HEK293 (cell line): Measurements from ENCODE around the gene TMEM143.

ENCODE experiments used
- AEBP2 ChIP-seq: fragments of 450-650 bp; formaldehyde crosslinking; IDR thresholded peaks from 2 replicates; pipeline ENCODE4 v1.5.1; 2016; ENCODE audit warnings: missing biosample characterization, missing genetic modification characterization, borderline replicate concordance
- GLI2 ChIP-seq: fragments of 450-650 bp; formaldehyde crosslinking; IDR thresholded peaks from 2 replicates; pipeline ENCODE4; 2017; ENCODE audit warnings: missing biosample characterization, missing genetic modification characterization, low read depth, borderline replicate concordance
- HOXC10 ChIP-seq: sonication (generic); formaldehyde crosslinking; IDR thresholded peaks from 2 replicates; pipeline ENCODE4 v1.8.1; 2023; ENCODE audit warnings: mild to moderate bottlenecking, missing genetic modification reagents
- INSM2 ChIP-seq: fragments of 450-650 bp; formaldehyde crosslinking; IDR thresholded peaks from 2 replicates; pipeline ENCODE4 v1.5.1; 2016; ENCODE audit warnings: missing biosample characterization, missing genetic modification characterization
- KLF16 ChIP-seq: fragments of 450-650 bp; formaldehyde crosslinking; IDR thresholded peaks from 2 replicates; pipeline ENCODE4 v1.5.1; 2017; ENCODE audit warnings: missing biosample characterization, missing genetic modification characterization
- MYNN ChIP-seq: fragments of 450-650 bp; formaldehyde crosslinking; IDR thresholded peaks from 2 replicates; pipeline ENCODE4 v1.5.1; 2016; ENCODE audit warnings: missing biosample characterization, missing genetic modification characterization, borderline replicate concordance
- MZF1 ChIP-seq: fragments of 450-650 bp; formaldehyde crosslinking; IDR thresholded peaks from 2 replicates; pipeline ENCODE4 v1.5.1; 2017; ENCODE audit warnings: missing biosample characterization, missing genetic modification characterization, borderline replicate concordance
- OVOL3 ChIP-seq: fragments of 450-650 bp; formaldehyde crosslinking; IDR thresholded peaks from 2 replicates; pipeline ENCODE4 v1.5.1; 2016; ENCODE audit warnings: missing biosample characterization, missing genetic modification characterization
- SP2 ChIP-seq: fragments of 450-650 bp; formaldehyde crosslinking; IDR thresholded peaks from 2 replicates; pipeline ENCODE4 v1.5.1; 2016; ENCODE audit warnings: missing biosample characterization, missing genetic modification characterization
- TSHZ1 ChIP-seq: fragments of 450-650 bp; formaldehyde crosslinking; IDR thresholded peaks from 2 replicates; pipeline ENCODE4 v1.5.1; 2016; ENCODE audit warnings: missing biosample characterization, missing genetic modification characterization, borderline replicate concordance
- ZBTB17 ChIP-seq: fragments of 450-650 bp; formaldehyde crosslinking; IDR thresholded peaks from 2 replicates; pipeline ENCODE4 v1.5.1; 2016; ENCODE audit warnings: missing biosample characterization, missing genetic modification characterization
- ZBTB26 ChIP-seq: fragments of 450-650 bp; formaldehyde crosslinking; optimal IDR thresholded peaks from 2 replicates; pipeline ENCODE3; 2016; ENCODE audit warnings: missing biosample characterization, mild to moderate bottlenecking, missing genetic modification characterization
- ZNF10 ChIP-seq: fragments of 450-650 bp; formaldehyde crosslinking; IDR thresholded peaks from 2 replicates; pipeline ENCODE4 v1.5.1; 2017; ENCODE audit warnings: missing biosample characterization, missing genetic modification characterization
- ZNF146 ChIP-seq: fragments of 450-650 bp; formaldehyde crosslinking; IDR thresholded peaks from 2 replicates; pipeline ENCODE4 v1.5.1; 2016; ENCODE audit warnings: missing biosample characterization, missing genetic modification characterization
- ZNF174 ChIP-seq: fragments of 450-650 bp; formaldehyde crosslinking; IDR thresholded peaks from 2 replicates; pipeline ENCODE4 v1.5.0; 2017; ENCODE audit warnings: missing biosample characterization, mild to moderate bottlenecking, missing genetic modification characterization
- ZNF19 ChIP-seq: fragments of 450-650 bp; formaldehyde crosslinking; IDR thresholded peaks from 2 replicates; pipeline ENCODE4; 2016; ENCODE audit warnings: missing biosample characterization, missing genetic modification characterization, low read depth
- ZNF202 ChIP-seq: fragments of 450-650 bp; formaldehyde crosslinking; IDR thresholded peaks from 2 replicates; pipeline ENCODE4 v1.5.1; 2016; ENCODE audit warnings: missing biosample characterization, missing genetic modification characterization, borderline replicate concordance
- ZNF214 ChIP-seq: fragments of 450-650 bp; formaldehyde crosslinking; IDR thresholded peaks from 2 replicates; pipeline ENCODE4 v1.5.1; 2017; ENCODE audit warnings: missing biosample characterization, mild to moderate bottlenecking, missing genetic modification characterization, borderline replicate concordance
- ZNF248 ChIP-seq: fragments of 450-650 bp; formaldehyde crosslinking; IDR thresholded peaks from 2 replicates; pipeline ENCODE4 v1.5.1; 2017; ENCODE audit warnings: missing biosample characterization, missing genetic modification characterization
- ZNF324 ChIP-seq: fragments of 450-650 bp; formaldehyde crosslinking; IDR thresholded peaks from 2 replicates; pipeline ENCODE4 v1.5.1; 2016; ENCODE audit warnings: missing biosample characterization, missing genetic modification characterization
- ZNF335 ChIP-seq: fragments of 450-650 bp; formaldehyde crosslinking; conservative IDR thresholded peaks from 2 replicates; pipeline ENCODE4 v1.5.1; 2016; ENCODE audit warnings: missing biosample characterization, missing genetic modification characterization
- ZNF362 ChIP-seq: fragments of 450-650 bp; formaldehyde crosslinking; IDR thresholded peaks from 2 replicates; pipeline ENCODE4 v1.5.1; 2016; ENCODE audit warnings: missing biosample characterization, missing genetic modification characterization
- ZNF521 ChIP-seq: fragments of 450-650 bp; formaldehyde crosslinking; IDR thresholded peaks from 2 replicates; pipeline ENCODE4 v1.5.1; 2017; ENCODE audit warnings: missing biosample characterization, mild to moderate bottlenecking, missing genetic modification characterization
- ZNF529 ChIP-seq: fragments of 450-650 bp; formaldehyde crosslinking; IDR thresholded peaks from 2 replicates; pipeline ENCODE4 v1.5.1; 2017; ENCODE audit warnings: missing genetic modification characterization, missing biosample characterization; ENCODE audit not compliant: insufficient replicate concordance
- ZNF549 ChIP-seq: fragments of 450-650 bp; IDR thresholded peaks from 2 replicates; pipeline ENCODE4 v1.5.1; 2018; ENCODE audit warnings: missing biosample characterization, missing genetic modification characterization, mild to moderate bottlenecking, inconsistent platforms, moderate library complexity
- ZNF600 ChIP-seq: fragments of 450-650 bp; formaldehyde crosslinking; IDR thresholded peaks from 2 replicates; pipeline ENCODE4 v1.5.1; 2016; ENCODE audit warnings: missing biosample characterization, missing genetic modification characterization
- ZNF621 ChIP-seq: fragments of 450-650 bp; formaldehyde crosslinking; IDR thresholded peaks from 2 replicates; pipeline ENCODE4 v1.5.1; 2017; ENCODE audit warnings: missing biosample characterization, missing genetic modification characterization
- ZNF776 ChIP-seq: fragments of 450-650 bp; formaldehyde crosslinking; IDR thresholded peaks from 2 replicates; pipeline ENCODE4 v1.5.0; 2017; ENCODE audit warnings: missing biosample characterization, missing genetic modification characterization, borderline replicate concordance
- ZNF777 ChIP-seq: fragments of 450-650 bp; formaldehyde crosslinking; IDR thresholded peaks from 2 replicates; pipeline ENCODE4 v1.5.1; 2017; ENCODE audit warnings: missing biosample characterization, missing genetic modification characterization, borderline replicate concordance
- ZNF837 ChIP-seq: fragments of 450-650 bp; formaldehyde crosslinking; IDR thresholded peaks from 2 replicates; pipeline ENCODE4 v1.5.1; 2016; ENCODE audit warnings: missing biosample characterization, missing genetic modification characterization
- ZSCAN5A ChIP-seq: fragments of 450-650 bp; formaldehyde crosslinking; IDR thresholded peaks from 2 replicates; pipeline ENCODE4 v1.5.1; 2016; ENCODE audit warnings: missing biosample characterization, missing genetic modification characterization
- ZXDB ChIP-seq: fragments of 450-650 bp; formaldehyde crosslinking; IDR thresholded peaks from 2 replicates; pipeline ENCODE4 v1.5.1; 2016; ENCODE audit warnings: missing biosample characterization, missing genetic modification characterization

Gene TMEM143

GRCh38 chr19:48372904-48373303 lies 9.2 kb upstream of the TMEM143 start (continued):
- TF ChIP-seq ZBTB26 (tag by site-specific recombination) (no peak), ZNF335 (no peak), HOXC10 (CRISPR knock-in tag) (no peak), ZSCAN5A (tag by site-specific recombination) (no peak), ZBTB17 (tag by site-specific recombination) (peak; percentile 81), ZNF19 (no peak), ZNF777 (tag by site-specific recombination) (no peak), ZNF146 (no peak), SP2 (tag by site-specific recombination) (no peak), ZNF10 (tag by site-specific recombination) (no peak), ZNF202 (tag by site-specific recombination) (no peak), ZNF521 (tag by site-specific recombination) (no peak), TSHZ1 (tag by site-specific recombination) (no peak), OVOL3 (no peak), INSM2 (no peak), ZNF621 (no peak), ZNF362 (no peak), MZF1 (tag by site-specific recombination) (peak; percentile 71; the same call in 1 of the 2 replicates), ZNF549 (tag by site-specific recombination) (no peak), ZNF214 (tag by site-specific recombination) (no peak), ZNF837 (tag by site-specific recombination) (no peak), ZXDB (peak; percentile 92), ZNF600 (tag by site-specific recombination) (peak; percentile 51; the same call in 1 of the 2 replicates), ZNF324 (no peak), GLI2 (no peak), ZNF248 (tag by site-specific recombination) (no peak), AEBP2 (tag by site-specific recombination) (no peak), ZNF174 (tag by site-specific recombination) (no peak), ZNF776 (tag by site-specific recombination) (no peak), MYNN (tag by site-specific recombination) (no peak), KLF16 (tag by site-specific recombination) (peak; percentile 70), ZNF529 (tag by site-specific recombination) (no peak)
